ENCODE measurements around the gene NGF. TPM values are rescaled to one million over a fixed set of nuclear protein-coding genes. Genes with fewer than 3 reads are reported as not detected.

Gene NGF
- total RNA-seq, 1 donor from 2014 or later, result 12.9 TPM

DNA sequence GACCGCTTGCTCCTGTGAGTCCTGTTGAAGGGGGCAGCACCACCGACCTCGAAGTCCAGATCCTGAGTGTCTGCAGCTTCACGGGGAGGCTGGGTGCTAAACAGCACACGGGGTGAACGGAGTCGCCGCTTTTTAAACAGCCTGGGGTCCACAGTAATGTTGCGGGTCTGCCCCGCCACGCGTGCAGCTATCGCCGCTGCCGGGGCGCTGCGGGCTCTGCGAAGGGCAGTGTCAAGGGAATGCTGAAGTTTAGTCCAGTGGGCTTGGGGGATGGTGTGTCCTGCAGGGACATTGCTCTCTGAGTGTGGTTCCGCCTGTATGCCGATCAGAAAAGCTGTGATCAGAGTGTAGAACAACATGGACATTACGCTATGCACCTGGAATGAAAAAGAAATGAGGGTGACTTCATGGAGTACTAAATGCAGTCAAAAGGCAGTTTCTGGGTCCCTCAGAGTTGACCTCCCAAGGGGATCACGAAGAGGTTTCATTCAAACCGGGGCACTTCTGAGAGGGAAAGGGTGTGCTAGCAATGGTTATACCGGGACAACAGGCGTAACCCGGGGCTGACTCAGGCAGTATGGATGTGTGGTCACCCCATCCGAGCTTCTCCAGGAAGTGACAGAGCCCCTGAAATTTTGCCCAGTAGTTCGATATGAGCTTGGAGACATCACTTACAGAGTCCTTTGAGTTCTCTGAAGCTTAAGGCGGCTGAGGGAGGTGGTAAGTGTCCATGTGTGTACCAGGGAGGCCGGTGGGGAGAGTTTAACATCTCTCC lies 51.4 kb downstream of the NGF start:
- Histone ChIP-seq H3K4me1 (ENCODE audit: insufficient read depth, low read length) (peaks cover 8% of the 10 kb centered on the region), H3K27ac (ENCODE audit: low read depth, low read length) (no peak overlapping the region), H3K9ac (ENCODE audit: low read length) (no peak overlapping the region), H3K4me2 (ENCODE audit: low read length) (no peak overlapping the region), H3K4me3 (ENCODE audit: insufficient read depth, low read depth, low read length) (no peak overlapping the region), H3K9me3 (ENCODE audit: insufficient read depth, low read depth, low read length) (no peaks in the 10 kb centered on the region), H3K79me2 (ENCODE audit: insufficient read depth, low read length) (no peaks in the 10 kb centered on the region), H3K36me3 (ENCODE audit: insufficient read depth, low read length) (no peaks in the 10 kb centered on the region), H3K27me3 (ENCODE audit: insufficient read depth, low read length) (no peaks in the 10 kb centered on the region), H4K20me1 (ENCODE audit: insufficient read depth, low read length) (no peaks in the 10 kb centered on the region), H2AFZ (ENCODE audit: low read depth, low read length) (no peak overlapping the region)
- no peak overlapping the region for H3K4me3 Mint-ChIP-seq (ENCODE audit: unreplicated experiment)
- peaks cover 1% of the 10 kb centered on the region for H3K27me3 Mint-ChIP-seq (ENCODE audit: low read depth, unreplicated experiment)
- DNase-seq (ENCODE audit: low read depth) (no peak), FAIRE-seq (no peak)
- peaks cover 12% of the 10 kb centered on the region for H3K4me1 Mint-ChIP-seq (ENCODE audit: low read depth, unreplicated experiment)
- H3K9me3 Mint-ChIP-seq (ENCODE audit: unreplicated experiment), result peaks cover 7% of the 10 kb centered on the region
- H3K36me3 Mint-ChIP-seq (ENCODE audit: low read depth, unreplicated experiment), result peaks cover 30% of the 10 kb centered on the region
- TF ChIP-seq EZH2 (IDR thresholded peaks at IDR 0.05; ENCODE audit: insufficient read depth, low read length), result no peak
- TF ChIP-seq, protein P1, sequence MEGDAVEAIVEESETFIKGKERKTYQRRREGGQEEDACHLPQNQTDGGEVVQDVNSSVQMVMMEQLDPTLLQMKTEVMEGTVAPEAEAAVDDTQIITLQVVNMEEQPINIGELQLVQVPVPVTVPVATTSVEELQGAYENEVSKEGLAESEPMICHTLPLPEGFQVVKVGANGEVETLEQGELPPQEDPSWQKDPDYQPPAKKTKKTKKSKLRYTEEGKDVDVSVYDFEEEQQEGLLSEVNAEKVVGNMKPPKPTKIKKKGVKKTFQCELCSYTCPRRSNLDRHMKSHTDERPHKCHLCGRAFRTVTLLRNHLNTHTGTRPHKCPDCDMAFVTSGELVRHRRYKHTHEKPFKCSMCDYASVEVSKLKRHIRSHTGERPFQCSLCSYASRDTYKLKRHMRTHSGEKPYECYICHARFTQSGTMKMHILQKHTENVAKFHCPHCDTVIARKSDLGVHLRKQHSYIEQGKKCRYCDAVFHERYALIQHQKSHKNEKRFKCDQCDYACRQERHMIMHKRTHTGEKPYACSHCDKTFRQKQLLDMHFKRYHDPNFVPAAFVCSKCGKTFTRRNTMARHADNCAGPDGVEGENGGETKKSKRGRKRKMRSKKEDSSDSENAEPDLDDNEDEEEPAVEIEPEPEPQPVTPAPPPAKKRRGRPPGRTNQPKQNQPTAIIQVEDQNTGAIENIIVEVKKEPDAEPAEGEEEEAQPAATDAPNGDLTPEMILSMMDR (IDR thresholded peaks at IDR 0.05; ENCODE audit: insufficient read depth, low read depth, low read length), result no peak
- H3K27ac Mint-ChIP-seq (ENCODE audit: unreplicated experiment), result no peak overlapping the region

DNA sequence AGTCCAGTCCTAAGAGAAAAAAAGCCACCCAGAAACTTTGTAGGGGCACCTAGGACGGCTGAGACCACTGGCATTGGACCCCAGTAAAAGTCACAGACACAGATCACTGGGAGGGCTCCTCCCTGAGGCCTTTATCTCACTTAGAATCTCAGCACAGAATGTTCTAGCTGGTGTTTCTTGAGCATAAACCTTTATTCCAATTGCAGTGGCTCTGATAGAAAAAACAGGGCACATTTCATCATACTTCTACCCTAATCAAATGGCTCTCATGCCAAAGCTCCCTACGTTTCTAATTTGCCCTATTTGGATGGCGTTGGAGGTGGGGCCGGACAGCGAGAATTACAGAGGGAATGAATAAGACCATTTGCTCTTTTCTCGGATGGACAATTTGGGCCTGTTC lies 53.8 kb downstream of the NGF start:
- Histone ChIP-seq H2AFZ (ENCODE audit: low read depth, low read length) (no peak overlapping the region), H3K79me2 (ENCODE audit: insufficient read depth, low read length) (no peaks in the 10 kb centered on the region), H3K36me3 (ENCODE audit: insufficient read depth, low read length) (no peaks in the 10 kb centered on the region), H4K20me1 (ENCODE audit: insufficient read depth, low read length) (no peaks in the 10 kb centered on the region), H3K9me3 (ENCODE audit: insufficient read depth, low read depth, low read length) (no peaks in the 10 kb centered on the region), H3K4me1 (ENCODE audit: insufficient read depth, low read length) (peaks cover 15% of the 10 kb centered on the region), H3K27ac (ENCODE audit: low read depth, low read length) (no peak overlapping the region), H3K4me3 (ENCODE audit: insufficient read depth, low read depth, low read length) (no peak overlapping the region), H3K4me2 (ENCODE audit: low read length) (no peak overlapping the region), H3K9ac (ENCODE audit: low read length) (no peak overlapping the region), H3K27me3 (ENCODE audit: insufficient read depth, low read length) (no peaks in the 10 kb centered on the region)
- peaks cover 9% of the 10 kb centered on the region for H3K9me3 Mint-ChIP-seq (ENCODE audit: unreplicated experiment)
- no peak overlapping the region for H3K27ac Mint-ChIP-seq (ENCODE audit: unreplicated experiment)
- no peak for DNase-seq (ENCODE audit: low read depth)
- TF ChIP-seq EZH2 (IDR thresholded peaks at IDR 0.05; ENCODE audit: insufficient read depth, low read length), result no peak
- TF ChIP-seq, protein P1 (IDR thresholded peaks at IDR 0.05; ENCODE audit: insufficient read depth, low read depth, low read length), result no peak
- H3K27me3 Mint-ChIP-seq (ENCODE audit: low read depth, unreplicated experiment), result peaks cover 5% of the 10 kb centered on the region
- H3K4me1 Mint-ChIP-seq (ENCODE audit: low read depth, unreplicated experiment), result peaks cover 8% of the 10 kb centered on the region
- H3K4me3 Mint-ChIP-seq (ENCODE audit: unreplicated experiment), result no peak overlapping the region
- peaks cover 25% of the 10 kb centered on the region for H3K36me3 Mint-ChIP-seq (ENCODE audit: low read depth, unreplicated experiment)
- FAIRE-seq, result no peak

DNA sequence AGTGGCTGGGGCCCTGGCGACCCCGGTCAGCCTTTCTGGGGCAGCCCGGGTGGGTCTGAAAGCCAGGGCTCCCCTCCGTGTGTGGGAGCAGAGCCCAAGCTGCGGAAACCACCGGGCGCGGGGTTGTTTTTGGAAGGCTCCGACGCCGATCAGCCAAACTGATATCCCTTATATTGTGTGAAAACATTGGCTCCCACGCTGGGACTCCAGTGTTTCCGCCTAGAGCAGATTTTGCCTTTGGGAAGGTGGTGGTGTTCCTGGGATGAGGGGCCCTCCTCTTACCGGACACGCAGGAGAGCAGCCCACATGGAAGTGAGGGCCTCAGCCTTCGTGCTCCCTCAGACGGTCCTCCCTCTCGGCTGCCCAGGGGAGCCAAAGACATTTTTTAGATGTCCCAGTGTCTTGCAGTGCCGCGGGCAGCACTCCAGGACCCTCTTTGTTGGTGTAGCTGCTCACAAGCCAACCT lies 54.3 kb downstream of the NGF start:
- FAIRE-seq, result no peak
- H3K4me2 ChIP-seq (ENCODE audit: low read length), result no peak overlapping the region
- no peaks in the 10 kb centered on the region for H3K27me3 ChIP-seq (ENCODE audit: insufficient read depth, low read length)

More for the DNA sequence above, 54.3 kb downstream of the NGF start:
- Mint-ChIP-seq H3K9me3 (ENCODE audit: unreplicated experiment) (peaks cover 10% of the 10 kb centered on the region), H3K4me3 (ENCODE audit: unreplicated experiment) (no peak overlapping the region), H3K27ac (ENCODE audit: unreplicated experiment) (no peak overlapping the region), H3K4me1 (ENCODE audit: low read depth, unreplicated experiment) (peaks cover 5% of the 10 kb centered on the region), H3K27me3 (ENCODE audit: low read depth, unreplicated experiment) (peaks cover 5% of the 10 kb centered on the region), H3K36me3 (ENCODE audit: low read depth, unreplicated experiment) (peaks cover 25% of the 10 kb centered on the region)
- Histone ChIP-seq H3K36me3 (ENCODE audit: insufficient read depth, low read length) (no peaks in the 10 kb centered on the region), H3K27ac (ENCODE audit: low read depth, low read length) (no peak overlapping the region), H4K20me1 (ENCODE audit: insufficient read depth, low read length) (no peaks in the 10 kb centered on the region), H2AFZ (ENCODE audit: low read depth, low read length) (no peak overlapping the region), H3K4me3 (ENCODE audit: insufficient read depth, low read depth, low read length) (no peak overlapping the region), H3K4me1 (ENCODE audit: insufficient read depth, low read length) (peaks cover 15% of the 10 kb centered on the region), H3K9me3 (ENCODE audit: insufficient read depth, low read depth, low read length) (no peaks in the 10 kb centered on the region), H3K9ac (ENCODE audit: low read length) (no peak overlapping the region), H3K79me2 (ENCODE audit: insufficient read depth, low read length) (no peaks in the 10 kb centered on the region)
- no peak for DNase-seq (ENCODE audit: low read depth)
- no peak for TF ChIP-seq EZH2 (IDR thresholded peaks at IDR 0.05; ENCODE audit: insufficient read depth, low read length)
- TF ChIP-seq, protein P1 (IDR thresholded peaks at IDR 0.05; ENCODE audit: insufficient read depth, low read depth, low read length), result no peak
